GM19397 (cell line): ENCODE measurements around the gene TSACC.

ENCODE experiments used
- ATAC-seq: cut with Tn5 transposase; IDR thresholded peaks from one replicate; pipeline ENCODE4 v1.9.1; 2021; ENCODE audit warnings: mild to moderate bottlenecking, moderate library complexity; ENCODE audit not compliant: unreplicated experiment

The TSACC gene

DNA sequence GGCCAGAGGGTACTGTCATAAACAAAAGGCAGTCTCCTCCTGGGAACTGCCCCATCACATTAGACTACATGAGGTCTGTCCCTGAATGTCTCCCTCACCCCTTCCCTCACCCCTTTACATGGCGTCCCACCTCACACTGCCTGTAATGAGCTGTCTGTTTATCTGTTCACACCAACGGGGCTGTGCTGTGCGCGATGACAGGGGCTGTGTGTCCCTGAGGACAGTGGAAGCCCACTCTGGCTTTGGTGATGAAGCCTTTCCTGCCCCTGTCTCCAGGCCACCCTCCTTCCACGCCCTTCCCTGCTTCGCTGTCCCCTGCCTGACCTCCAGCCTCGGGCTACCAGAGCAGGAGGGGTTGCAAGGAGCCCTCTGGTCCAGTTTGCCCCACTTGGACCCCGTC lies 53.4 kb downstream of the TSACC start:
- no peak for ATAC-seq

DNA sequence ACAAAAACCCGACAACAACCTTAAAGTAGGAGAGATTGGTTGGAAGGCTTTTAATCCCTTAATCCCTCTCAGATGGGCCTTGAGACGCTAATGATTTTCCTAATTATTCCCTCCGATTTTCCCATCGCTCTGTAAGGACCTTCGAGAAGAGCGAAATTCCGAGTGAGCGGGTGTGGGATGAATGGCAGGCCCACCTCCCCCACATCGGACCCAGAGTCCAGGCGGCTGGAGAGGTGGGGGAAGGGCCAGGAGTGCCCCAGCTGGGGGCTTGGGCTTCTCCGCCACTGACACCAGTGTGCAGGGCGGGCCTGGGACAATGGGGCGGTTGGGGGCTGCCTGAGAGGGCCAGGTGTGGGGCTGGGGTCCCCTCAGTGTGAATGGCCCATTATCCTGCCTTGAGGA lies 54.1 kb downstream of the TSACC start:
- no peak for ATAC-seq

DNA sequence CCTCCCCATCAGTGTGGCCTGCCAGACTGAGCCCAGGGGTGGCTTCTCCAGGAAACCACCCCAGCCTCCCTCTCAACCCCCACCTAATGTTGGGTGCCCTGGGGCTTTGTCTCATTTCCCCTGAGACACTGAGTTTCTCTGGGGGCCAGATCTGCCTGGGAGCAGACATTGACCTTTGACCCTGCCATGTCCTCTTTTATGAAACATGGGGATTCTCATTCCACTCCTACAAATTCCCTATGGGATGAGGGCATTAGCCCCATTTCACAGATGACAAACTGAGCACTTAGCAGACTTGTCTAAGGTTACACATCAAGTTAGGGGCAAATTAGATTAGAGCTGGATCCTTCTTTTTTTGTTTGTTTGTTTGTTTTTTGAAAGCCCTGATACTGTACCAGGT lies 54.8 kb downstream of the TSACC start:
- no peak for ATAC-seq

DNA sequence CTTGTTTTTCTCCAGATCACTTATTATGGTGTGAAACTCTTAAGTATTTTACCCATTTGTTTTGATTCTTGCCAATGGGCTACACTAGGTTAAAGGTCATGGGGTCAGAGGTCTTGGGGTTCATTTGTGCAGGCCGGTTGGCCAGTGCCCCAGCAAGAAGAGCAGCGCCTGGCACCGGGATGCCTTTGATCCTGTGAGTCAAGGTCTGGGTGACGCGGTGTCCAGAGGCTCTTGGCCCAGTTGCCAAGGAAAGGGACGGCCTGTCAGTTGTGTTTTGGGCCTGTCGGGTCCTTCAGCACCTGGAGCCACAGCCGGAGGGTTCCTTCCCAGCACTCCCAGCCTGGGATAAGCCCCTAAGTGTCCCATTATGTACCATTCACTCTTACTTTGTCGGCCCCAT lies 55.8 kb downstream of the TSACC start:
- ATAC-seq: no peak

DNA sequence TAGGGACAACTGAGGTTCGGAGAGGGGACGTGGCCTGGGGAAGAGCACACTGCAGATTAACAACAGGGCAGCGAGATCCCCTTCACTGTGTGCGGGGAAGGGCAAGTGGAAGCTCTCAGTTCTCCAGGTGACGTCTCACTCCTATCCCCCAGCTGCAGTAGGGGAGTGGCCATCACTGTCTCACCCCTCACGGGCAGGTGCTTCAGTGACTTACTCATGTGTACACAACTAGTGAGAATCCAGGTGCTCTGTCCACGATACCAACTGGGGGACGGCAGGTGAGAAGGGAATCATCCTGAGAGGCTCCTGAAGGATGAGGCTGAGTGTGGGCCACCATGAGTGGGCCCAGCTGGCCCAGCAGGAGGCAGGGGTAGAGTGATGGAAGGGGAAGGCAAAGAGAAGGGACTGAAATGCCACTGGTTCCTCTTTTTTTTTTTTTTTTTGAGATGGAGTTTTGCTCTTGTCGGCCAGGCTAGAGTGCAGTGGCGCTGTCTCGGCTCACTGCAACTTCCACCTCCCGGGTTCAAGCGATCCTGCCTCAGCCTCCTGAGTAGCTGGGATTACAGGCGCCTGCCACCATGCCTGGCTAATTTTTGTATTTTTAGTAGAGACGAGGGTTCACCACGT lies 56.6 kb downstream of the TSACC start:
- no peak for ATAC-seq
